Raji (cell line): ENCODE results near the gene FMO3.

Source experiments
- POLR2A ChIP-seq: IDR thresholded peaks from 2 replicates; pipeline ENCODE4 v1.6.1; 2011; ENCODE audit warnings: low read depth, low read length, control low read depth; ENCODE audit not compliant: insufficient read depth

The FMO3 gene

DNA sequence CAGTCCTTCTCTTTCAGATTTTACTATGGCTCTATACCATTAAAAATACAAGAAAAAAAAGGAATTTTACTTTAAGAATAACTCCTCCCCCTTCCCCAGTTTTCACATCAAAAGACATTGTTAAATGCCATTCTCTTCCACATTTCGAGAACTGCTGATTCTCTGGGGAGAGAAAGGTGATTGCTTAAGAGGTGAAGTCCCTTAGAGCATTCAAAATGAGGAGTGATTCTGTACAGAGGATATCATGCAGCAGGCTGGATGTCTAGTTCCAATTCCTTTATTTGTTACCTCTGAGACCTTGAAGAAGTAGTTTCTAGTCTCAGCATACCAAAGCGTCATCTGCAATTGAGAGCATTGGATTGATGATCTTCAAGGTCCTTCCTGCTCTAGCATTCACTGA is 46.9 kb downstream of the FMO3 start:
- TF ChIP-seq POLR2A: no peak

DNA sequence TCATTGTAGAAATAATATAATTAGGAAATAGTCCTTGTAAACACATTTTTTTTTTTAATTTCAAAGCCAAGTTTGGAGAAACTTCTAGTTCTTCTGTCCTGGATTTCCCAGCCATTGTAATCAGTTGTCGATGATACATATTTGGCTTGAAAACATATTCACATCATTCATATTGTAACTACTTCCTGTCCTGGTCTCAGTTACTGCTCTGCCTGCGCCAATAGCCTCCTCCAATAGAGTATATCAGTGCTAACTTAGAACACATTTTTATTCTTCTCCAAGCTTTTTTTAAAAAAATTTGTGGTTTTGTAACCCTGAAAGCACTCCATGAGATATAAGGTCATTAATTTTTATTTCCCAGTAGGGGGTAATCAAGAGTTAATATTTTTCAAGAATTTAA is 48.3 kb downstream of the FMO3 start:
- no peak for TF ChIP-seq POLR2A

DNA sequence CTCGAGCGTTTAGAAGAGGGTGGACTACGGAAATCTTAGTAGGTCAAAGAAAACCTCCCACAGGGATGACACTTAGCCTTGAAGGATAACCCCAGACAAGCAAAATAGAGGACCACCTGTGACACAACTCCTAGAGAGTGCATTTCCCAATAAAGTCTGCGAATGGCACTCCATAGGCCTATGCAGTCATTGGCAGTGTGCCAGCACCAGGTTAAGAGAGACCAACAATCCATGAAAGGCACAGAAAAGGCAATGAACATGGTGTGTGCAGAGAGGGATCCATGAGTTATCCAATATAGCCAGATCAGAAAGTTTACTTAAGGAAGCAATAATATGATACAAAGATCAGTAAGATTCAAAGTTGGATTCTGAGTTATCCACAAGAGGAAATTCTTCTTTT is 49.2 kb downstream of the FMO3 start:
- TF ChIP-seq POLR2A: no peak

DNA sequence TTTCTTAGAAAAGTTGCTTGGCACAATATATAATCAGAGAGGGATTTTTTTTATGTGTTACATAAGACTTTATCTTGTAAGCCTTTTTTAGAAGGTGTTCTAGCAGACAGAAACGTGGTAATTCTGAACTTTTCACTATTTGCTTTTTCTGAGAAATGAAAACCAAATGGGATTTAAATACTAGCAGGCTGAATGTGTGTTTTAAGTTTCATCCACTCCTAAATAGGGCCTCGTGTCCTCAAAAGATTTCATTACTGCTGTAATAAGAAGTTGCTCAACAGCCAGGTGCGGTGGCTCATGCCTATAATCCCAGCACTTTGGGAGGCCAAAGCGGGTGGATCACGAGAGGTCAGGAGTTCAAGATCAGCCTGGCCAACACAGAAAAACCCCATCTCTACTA is 49.7 kb downstream of the FMO3 start:
- TF ChIP-seq POLR2A: no peak

DNA sequence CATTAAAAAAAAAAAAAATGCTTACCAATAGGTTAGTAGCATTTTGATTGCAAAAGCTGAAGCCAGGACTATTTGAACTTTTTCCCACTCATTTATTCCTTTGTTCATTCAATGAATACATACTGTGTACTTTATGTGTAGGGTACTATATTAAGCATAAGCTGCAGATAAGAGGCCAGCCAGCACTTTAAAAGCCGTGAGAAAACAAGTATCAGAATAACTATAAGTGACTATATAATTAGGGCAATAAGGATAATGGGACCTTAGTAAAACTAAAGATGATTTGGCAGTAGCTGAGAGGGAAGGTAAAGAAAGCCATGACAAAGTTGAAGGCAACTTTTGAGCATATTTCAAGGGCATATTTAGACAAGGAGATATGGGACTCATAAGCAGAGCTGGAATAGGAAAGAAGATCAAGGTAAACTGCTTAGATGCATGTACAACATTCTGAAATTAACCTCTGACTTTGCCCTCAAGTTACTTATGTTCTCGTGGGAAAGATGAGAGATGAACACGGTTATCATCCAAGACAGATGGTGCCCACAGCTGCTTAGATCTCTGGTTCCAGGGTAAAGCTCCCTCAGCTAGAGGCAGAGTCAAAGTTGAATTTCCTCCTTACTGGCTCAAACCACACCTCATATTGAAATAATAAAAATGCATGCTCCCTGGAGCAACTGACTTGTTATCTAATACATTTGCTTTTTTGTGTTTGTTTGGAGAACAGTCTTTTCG is 50.4 kb downstream of the FMO3 start:
- TF ChIP-seq POLR2A: no peak

DNA sequence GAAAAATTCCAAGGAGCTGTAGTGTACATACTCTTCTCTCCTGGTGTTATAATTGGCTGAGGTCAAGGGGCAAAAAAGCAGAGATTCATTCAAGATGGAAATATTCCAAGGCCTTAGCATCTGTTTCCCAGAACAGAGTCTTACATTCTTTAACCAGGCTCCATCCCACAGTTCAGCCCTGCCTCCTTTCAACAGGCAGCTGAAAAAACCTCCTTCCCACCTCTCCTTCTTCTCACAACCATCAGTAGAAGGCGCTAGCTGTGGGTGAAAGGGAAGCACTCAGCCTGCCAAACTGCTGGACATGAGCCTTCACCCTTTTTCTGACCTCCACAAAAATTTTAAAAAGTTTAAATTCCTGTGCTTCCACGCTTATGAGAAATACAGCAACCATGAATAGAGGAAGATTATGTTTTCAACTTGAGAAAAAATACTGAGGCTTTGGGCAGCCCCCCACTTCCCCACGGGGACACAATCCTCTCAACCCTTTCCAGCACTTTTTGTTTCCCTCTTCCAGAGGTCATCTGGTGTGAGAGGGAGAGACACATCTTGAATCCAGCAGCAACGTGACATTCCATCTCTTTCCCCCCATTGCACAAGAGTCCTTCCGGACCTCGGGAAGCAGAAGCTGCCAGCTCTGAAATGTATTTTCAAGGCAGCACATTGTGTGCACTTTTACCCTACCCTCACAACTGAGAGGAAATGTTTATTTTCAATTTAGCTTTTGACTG is 51.1 kb downstream of the FMO3 start:
- no peak for TF ChIP-seq POLR2A

DNA sequence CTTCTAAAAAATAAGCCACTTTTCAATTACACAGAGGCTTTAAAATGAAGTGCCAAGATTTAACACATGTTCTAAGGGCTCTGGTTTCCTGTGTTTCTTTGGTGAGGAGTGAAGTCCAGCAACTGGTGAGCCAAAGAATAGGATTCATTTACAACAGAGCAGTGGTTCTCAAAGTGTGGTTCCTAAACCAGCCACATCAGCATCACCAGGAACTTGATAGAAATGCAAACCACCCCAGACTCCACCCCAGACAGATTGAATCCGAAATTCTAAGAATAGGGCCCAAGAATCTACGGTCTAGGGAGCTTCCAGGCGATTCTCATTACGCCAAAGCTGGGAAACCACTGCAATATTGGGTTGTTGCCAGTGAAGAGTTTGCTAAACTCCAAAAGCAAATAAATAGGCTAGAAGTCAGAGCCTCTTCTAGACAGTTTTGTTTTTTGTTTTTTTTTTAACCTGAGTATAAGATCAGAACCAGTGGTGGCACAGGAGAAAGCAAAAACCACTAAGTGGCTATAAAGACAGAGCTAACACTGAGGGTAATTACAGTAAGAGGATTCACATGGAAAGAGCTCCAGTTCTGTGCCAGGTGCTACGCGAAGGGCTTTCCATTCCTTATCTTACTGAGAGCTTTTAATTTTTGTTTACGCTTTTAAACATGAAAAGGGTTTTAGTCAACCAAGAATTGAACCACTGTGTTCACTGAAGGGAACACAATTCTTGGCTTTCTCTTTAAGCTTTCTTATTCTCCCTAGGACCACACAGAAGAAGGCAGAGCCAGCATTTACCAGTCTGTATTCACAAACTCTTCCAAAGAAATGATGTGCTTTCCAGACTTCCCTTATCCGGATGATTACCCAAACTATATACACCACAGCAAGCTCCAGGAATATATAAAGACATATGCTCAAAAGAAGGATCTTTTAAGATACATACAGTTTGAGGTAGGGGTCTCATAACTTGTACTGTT is 52.0 kb downstream of the FMO3 start:
- TF ChIP-seq POLR2A: no peak

DNA sequence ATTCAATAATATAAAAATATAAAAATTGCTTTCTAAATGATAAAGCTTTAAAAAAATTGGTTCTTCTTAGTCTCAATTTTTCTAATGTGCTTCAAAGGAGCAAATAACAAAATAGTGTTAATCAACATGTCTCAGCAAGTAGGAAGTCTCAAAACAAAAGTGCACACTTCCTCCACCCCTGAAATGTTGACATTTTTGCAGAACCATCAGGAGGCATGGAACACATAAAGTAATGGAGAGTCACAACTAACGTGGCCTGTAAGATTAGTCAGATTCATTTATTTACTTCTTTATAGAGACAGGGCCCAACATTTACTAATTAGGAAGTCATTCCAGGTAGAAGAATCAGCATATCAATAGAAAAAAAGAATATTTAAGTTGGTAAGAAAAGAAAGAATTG is 59.5 kb downstream of the FMO3 start:
- TF ChIP-seq POLR2A: no peak

DNA sequence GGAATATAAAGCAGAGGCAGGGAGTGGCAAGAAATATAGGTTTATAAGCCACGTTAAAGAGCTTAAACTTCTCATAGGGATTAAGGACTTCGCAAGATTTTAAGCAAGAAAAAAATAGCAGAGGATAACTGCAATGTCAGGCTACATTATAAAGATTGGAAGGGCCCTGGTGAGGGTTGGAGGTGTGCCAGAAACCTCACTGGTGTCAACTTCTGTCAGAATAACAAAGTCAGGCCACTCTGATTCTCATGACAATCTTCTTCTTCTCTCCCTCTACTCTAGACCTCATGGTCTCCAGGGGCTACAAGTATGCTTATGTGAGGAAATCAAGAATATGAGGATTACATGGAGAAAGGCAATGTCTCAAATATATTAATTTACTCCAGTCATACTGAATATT is 61.8 kb downstream of the FMO3 start:
- no peak for TF ChIP-seq POLR2A

DNA sequence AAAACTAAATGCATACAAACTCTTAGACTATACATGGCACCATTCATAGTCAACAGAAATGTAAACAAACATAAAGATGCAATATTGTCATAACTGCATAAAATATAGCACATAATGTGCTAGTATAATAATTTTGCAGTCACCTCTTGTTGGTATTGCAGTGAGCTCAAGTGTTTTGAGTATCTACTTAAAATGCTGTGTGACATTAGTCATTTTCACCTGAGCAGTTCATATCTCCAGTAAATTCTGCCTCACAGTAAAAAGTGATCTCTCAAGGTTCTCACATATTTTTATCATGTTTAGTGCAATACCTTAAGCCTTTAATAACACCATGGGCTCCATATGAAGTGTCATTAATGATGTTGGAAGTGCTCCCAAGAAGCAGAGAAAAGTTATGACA is 64.8 kb downstream of the FMO3 start:
- TF ChIP-seq POLR2A: no peak

DNA sequence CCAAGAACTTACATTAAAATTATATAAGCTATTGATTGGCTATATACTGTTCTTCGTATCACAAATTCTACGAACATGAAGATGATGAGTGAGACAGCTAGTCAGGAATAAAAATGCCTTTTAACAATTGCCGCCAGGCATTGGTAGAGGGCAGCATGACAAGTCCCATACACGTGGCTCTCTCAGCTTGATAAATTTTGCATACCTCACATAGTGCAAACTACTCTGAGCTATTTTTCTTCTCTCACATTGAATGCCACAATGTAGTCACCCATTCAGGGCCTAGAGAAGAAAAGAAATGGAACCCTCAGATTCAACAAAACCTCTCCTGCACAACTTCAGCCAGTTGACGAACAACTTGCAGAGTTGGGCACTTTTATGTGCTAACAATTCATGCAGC is 67.4 kb downstream of the FMO3 start:
- no peak for TF ChIP-seq POLR2A

DNA sequence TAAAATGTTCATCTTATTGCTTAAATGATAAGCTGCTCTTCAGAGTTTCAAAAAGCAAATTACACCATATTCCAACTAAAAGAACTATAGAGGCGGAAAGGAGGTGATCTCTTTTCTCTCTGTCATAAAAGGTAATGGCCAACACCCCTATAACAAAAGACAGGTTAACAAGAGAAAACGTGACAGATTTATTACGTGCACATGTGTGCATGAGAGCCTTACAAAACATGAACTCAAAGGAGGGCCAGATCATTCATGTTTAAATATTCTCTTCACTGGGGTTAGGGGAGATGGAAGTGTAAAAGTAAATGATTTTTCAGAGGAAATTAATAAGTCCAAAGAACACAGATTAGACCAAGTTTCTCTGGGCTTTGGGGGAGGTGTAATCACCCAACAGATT is 67.8 kb downstream of the FMO3 start:
- no peak for TF ChIP-seq POLR2A

DNA sequence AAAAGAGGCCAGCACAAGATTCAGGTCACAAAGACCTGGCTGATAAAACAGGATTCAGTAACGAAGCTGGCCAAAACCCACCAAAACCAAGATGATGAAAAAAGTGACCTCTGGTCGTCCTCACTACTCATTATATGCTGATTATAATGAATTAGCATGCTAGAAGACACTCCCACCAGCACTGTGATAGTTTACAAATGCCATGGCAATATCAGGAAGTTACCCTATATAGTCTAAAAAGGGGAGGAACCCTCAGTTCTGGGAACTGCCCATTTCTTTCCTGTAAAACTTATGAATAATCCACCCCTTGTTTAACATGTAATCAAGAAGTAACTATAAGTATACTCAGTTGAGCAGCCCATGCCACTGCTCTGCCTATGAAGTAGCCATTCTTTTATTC is 68.4 kb downstream of the FMO3 start:
- no peak for TF ChIP-seq POLR2A

DNA sequence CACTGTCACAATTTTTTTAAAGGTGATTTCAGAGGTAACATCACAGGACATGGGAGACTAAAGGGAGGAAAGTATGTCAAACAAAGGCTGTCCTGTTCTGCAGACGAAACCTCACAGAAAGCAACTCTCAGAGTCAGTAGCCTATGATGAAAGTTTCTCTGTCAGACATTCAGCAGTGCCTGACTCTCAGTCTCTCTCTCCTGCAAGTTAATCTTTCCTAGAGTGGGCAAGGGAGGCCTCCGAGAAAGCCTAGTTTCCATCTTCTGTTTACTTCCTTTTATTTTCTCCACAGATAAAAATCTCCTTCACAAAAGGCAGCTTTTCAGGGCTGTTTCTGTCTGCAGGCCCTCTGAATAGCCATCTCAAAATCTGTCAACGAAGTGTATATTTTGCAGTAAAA is 69.5 kb downstream of the FMO3 start:
- no peak for TF ChIP-seq POLR2A

DNA sequence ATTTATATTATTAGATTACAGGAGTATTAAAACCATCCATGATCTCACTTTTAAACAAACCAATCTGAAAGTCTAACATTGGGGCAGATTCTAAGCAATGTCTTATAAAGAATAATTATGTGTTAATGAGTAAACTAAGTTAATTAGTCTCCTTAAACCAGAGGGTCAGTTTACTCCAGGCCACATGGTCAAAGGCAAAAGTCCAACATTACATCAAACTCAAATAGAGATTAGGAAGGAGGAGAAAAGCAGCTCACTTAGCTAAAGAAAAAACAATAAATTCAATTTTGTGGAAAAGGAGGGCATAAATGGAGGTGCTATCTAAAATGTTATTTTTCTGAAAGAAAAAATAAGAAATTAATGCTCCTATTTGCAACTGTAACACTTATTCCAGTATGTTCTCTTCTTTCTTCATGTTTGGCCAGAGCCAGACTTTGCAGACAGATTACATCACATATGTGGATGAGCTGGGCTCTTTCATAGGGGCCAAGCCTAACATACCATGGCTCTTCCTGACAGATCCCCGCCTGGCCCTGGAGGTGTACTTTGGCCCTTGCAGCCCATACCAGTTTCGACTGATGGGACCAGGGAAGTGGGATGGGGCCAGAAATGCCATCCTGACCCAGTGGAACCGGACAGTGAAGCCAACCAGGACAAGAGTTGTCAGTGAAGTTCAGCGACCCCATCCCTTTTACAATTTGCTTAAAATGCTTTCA is 70.1 kb downstream of the FMO3 start:
- no peak for TF ChIP-seq POLR2A
